ENCODE results near the gene FAM13A.
"Not testable (repeated sequence)": the region's sequence is repeated elsewhere in the genome, so short reads cannot be mapped to it uniquely, and the experiment has no call there.

The FAM13A gene

DNA sequence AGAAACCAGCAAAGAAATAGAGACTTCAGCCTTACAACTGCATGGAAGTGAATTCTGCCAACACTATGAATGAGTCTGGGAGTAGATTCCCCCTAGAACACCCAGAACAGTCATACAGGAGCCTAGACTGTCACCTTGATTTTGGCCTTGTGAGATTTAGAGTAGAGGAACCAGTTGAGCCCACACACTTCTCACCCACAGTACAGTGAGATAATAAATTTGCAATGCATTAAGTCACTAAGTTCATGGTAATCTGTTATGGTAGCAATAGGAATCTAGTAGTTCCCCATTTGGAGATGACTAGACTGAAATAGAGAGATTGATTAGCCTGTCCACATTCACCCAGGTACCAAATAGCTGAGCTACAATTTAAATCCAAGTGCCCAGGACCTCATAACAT is 59.0 kb downstream of the FAM13A start:
- DNase-seq: no peak

GRCh38 chr4:88995874-88996273 is 61.1 kb downstream of the FAM13A start:
- DNase-seq: no peak

- not testable (repeated sequence) for DNase-seq
These were observed 61.7 kb downstream of the FAM13A start for GRCh38 chr4:88995257-88995656.

GRCh38 chr4:88993246-88993645 is 63.7 kb downstream of the FAM13A start:
- no peak for DNase-seq

DNA sequence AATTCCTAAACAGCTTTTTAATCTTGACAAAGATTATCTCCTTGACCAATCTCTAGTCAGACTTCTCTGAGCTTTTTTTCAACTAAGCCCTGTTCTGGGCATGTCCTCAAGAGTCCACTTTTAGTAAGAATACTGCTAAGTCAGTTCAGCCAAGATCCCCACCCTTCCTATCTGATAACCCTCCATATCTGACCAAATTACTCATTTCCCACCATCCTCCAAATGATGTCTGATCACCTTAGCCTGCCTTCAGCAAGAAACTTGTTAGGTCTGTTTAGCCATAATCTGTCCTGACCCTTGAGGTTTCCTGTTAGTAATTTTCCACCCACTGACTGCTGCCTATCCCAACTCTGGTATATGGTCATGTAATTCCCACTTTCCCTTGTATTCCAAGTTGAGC is 65.2 kb downstream of the FAM13A start:
- DNase-seq: no peak

DNA sequence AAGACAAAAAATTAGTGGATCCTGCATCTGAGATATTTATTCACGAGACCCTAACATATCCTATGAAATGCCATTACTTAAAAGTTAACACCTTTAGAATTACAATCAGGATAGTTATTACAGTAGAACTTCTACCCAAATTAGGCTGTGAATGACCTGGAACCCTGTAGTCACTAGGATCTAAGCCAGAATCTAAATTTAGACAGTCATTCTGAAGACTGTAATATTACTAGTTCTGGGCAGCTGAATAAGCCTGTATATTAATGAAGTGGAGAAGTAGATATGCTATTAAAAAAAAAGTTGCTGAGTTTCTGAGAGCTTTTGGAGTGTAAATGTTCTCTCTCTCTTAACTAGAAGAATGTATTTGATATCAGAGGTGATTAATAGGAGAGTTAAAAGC is 67.0 kb downstream of the FAM13A start:
- DNase-seq: no peak

GRCh38 chr4:88985088-88985773 is 71.8 kb downstream of the FAM13A start:
- DNase-seq: no peak

GRCh38 chr4:88982757-88983156 is 74.2 kb downstream of the FAM13A start:
- DNase-seq: no peak

GRCh38 chr4:88981993-88982392 is 75.0 kb downstream of the FAM13A start:
- no peak for DNase-seq

DNA sequence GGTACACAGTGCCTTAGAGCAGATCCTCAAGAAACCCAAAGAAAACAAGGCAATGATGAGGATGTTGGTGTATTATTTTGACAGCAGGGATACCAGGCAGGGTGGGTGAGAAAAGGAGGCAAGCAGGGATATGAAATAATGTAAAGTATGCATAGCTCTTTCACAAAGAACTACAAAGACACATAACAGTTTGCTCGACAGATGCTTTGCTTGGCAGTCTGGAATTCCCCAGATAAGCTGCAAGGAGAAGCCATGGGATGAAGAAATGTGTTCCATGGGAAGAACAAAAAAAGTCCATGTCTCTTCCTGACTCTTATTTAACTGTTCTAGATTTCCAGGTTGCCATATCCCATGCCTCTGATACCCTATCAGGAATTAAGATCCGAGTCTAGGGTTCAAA is 75.4 kb downstream of the FAM13A start:
- DNase-seq: no peak

GRCh38 chr4:88979276-88979675 is 77.7 kb downstream of the FAM13A start:
- no peak for DNase-seq

DNA sequence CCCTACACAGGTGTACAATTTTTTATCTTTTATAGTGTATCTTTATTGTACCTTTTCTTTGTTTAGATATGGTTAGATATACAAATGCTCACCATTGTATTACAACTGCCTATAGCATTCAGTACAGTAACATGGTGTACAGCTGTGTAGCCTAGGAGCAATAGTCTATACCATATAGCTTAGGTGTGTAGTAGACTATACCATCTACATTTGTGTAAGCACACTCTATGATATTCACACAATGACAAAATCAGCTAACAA is 80.3 kb downstream of the FAM13A start:
- DNase-seq: no peak

DNA sequence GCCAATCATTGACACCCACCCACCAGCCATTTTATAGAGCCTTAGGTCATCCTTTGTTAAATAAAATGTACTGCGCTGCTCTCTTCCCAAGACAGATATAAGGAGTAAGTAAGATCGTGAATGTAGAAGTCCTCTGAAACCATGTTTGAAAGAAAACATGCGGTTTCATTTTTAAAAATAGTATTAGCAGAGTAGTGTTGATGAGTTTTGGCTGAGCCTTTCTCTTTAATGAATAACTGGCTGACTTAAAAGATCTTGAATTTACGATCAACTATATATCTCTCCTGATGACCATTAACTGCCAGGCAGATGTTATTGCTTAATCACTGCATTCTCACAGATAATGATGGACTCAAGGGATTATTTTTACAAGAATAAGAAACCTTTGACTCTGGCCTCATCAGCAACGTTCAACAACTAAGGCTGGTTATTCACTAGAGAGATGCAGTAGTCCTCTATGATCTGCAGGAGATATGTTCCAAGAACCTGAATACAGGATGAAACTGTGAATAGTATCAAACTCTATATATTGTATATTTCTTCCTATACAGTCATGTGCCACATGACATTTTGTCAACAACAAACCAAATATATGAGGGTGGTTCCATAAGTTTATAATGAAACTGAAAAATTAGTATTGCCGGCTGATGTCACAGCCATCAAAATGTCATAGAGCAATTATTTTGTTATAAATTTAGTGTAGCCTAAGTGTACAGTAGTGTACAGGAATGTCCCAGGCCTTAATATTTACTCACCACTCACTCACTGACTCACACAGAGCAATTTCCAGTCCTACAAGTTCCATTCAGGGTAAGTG is 80.8 kb downstream of the FAM13A start:
- DNase-seq: no peak

DNA sequence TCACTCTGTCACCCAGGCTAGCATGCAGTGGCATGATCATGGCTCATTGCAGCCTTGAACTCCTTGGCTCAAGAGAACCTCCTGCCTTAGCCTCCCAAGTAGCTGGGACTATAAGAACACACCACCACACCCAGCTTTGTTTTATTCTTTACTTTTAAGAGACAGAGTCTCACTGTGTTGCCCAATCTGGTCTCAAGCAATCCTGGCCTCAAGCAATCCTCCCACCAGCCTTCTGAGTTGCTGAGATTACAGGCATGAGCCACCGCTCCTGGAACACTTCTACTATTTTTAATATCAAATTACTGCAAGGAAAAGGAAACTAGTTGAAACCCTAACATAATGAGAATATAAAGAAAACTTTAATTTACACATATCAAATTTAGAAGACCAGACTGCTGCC is 85.4 kb downstream of the FAM13A start:
- no peak for DNase-seq

DNA sequence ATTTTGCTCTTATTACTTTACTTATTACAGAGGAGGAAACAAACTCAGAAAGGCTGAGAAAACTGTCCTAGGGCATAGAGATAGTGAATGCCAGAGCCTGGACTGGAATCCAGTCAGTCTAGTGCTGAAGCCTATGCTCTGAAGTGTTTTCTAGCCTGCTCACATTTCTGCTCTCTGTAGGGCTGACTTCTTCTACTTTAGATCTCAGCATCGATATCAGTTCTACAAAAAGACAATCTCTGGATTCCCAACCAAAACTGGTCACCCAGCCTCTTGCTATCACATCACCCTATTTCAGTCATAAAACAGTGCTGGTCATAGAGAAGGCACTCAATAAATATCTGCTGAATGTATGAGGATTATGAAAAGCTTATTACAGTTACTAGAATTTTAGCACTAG is 87.2 kb downstream of the FAM13A start:
- no peak for DNase-seq

DNA sequence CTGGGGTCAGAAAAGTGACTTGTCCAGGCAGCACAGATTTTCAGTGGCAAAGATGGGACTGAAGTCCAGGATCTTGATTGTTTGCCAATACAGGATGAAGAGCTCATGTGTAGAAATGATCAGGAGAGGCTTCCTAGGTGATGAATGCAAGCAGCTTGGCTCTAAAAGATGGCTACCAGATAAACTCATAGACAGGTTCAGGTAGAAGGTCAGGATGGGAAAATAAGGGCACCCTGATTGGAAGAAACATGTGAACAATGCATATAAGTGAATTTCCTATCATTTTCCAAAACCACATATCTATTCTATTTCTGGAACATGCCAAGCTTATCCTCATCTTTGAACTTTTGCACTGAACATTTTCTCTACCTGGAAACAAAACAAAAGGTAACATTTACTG is 87.7 kb downstream of the FAM13A start:
- no peak for DNase-seq

DNA sequence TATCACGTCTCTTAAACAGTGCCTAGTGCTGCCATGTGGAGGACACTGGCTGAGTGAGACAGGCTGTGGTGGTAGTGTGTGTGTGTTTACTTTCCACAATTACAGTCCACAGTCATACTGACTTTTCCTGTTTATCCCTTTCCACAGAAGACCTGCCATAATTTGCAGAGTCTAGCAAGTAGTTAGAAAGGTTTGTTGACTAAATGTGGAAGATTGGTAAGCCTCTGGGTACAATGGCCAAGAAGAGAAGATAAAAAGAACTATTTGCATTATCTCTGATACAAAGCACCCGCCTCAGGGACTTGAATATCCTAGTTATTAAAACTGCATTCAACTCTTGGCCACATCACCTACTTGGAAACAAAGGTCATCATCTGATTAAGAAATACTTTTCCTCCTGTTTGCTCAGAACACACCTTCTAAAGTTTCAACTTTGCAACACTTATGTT is 89.1 kb downstream of the FAM13A start:
- no peak for DNase-seq

GRCh38 chr4:88965053-88965452 is 91.9 kb downstream of the FAM13A start:
- no peak for DNase-seq

GRCh38 chr4:88964450-88964849 is 92.5 kb downstream of the FAM13A start:
- DNase-seq: no peak

DNA sequence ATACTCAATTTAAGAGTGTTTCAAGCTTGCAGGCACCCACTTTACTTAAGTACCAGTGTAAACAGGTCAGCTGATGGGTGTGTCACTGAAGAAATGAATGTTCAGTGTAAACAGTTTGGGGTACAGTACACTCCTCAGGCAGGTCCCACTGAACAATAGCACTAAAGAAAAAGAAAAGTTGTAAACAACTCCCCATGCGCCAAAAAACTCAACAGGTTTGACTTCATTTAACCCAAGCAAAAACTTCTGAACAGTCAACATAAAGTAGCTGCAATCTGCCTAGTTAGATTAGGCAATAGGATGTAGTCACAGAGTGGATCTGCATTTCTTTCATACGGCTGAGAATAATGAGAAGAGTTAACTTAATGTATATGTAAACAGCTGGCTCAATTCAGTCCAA is 93.2 kb downstream of the FAM13A start:
- DNase-seq: no peak

DNA sequence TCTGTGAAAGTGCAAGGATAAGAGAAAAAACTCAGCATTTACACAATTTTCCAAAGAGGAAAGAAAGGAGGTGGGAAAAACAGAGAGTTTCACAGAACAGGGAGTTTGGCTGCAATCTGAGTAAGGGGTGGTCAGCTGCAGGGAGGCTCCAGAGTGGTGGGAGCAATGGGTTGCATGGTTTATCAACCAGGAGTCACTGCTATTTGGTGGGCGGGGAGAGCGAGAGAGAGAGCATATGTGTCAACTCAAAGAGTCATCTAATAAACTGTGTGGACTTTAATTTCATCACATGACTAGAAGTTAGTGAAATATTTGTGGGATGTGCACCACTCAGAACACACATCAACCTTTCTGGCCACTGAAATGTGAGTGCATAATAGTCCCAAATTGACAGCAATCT is 94.6 kb downstream of the FAM13A start:
- no peak for DNase-seq

DNA sequence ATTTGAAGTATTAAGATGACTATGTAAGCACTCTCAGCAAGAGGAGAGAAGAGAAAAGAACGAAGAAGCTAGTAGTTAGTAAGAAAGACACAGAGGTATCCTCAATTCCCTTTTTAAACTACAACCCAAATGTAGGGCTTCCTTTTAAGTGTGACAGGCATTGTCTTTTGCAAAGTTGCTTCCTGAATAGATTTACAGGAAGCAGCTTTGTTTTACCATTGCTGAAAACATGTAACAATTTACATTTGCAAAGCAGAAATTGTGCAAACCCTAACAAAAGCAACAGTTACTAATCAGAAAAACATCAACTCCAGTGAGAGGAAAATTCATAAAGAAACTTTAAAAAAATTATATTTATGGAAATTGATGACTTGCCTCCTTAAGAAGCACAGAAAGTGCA is 96.4 kb downstream of the FAM13A start:
- DNase-seq: no peak

DNA sequence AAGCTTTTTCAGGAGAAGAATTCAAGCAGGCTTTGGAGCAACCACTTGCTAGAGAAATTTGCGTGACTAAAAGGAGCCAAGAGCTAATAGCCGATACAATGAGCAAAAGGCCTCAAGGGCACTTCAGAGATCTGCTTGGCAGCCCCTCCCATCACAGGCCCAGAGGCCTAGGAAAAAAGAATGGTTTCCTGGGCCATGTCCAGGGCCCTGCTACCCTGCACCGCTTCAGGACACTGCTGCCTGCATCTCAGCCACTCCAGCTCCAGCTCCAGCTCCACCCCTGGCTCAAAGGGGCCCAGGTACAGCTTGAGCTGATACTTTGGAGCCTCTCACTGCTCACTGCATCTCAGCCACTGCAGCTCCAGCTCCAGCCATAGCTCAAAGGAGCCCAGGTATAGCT is 98.9 kb downstream of the FAM13A start:
- no peak for DNase-seq

DNA sequence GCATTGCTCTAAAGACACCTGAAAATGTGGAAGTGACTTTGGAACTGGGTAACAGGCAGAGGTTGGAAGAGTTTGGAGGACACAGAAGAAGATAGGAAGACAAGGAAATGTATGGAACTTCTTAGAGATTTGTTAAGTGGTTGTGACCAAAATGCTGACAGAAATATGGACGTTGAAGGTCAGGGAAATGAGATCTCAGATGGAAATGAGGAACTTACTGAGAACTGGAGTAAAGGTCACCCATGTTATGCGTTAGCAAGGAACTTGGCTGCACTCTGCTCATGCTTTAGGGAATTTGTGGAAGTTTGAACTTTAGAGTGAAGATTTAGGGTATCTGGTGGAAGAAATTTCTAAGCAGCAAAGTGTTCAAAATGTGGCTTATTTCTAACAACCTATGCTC is 99.4 kb downstream of the FAM13A start:
- no peak for DNase-seq

Measured in CD4-positive, alpha-beta T cell treated with Interleukin-21 for 1 hour (primary cell).